KOPT-K1 (cell line): ENCODE data around the gene TNRC6A.
"Not testable (repeated sequence)": the region's sequence is repeated elsewhere in the genome, so short reads cannot be mapped to it uniquely, and the experiment has no call there.

Experiments
- H3K27ac ChIP-seq: fragments of 200-600 bp; sonication (generic); 2 replicates; pipeline ENCODE4 v1.5.1; 2016; ENCODE audit warnings: antibody characterized with exemption, mild to moderate bottlenecking, low read depth, low read length; ENCODE audit not compliant: poor library complexity, severe bottlenecking
- H3K36me3 ChIP-seq: fragments of 200-600 bp; sonication (generic); 2 replicates; pipeline ENCODE4 v1.5.1; 2017; ENCODE audit warnings: antibody characterized with exemption, mild to moderate bottlenecking, low read length, moderate library complexity; ENCODE audit not compliant: insufficient read depth
- H3K9me3 ChIP-seq: fragments of 200-600 bp; sonication (generic); 2 replicates; pipeline ENCODE4 v1.5.1; 2017; ENCODE audit warnings: antibody characterized with exemption, low read length, mild to moderate bottlenecking; ENCODE audit not compliant: insufficient read depth, poor library complexity, severe bottlenecking

TNRC6A gene

DNA sequence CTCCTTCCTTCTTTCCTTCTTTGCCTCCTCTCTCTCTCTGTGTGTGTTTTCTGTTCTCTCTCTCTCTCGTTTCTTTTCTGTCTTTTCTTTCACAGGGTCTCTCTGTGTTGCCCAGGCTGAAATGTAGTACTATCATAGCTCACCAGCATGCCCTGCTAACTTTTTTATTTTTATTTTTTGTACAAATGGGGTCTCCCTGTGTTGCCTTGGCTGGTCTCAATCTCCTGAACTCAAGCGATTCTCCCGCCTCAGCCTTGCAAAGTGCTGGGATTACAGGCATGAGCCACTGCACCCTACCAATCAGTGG lies 117.9 kb downstream of the TNRC6A start:
- Histone ChIP-seq H3K27ac (no peak overlapping the region), H3K9me3 (no peaks in the 10 kb centered on the region), H3K36me3 (no peaks in the 10 kb centered on the region)

DNA sequence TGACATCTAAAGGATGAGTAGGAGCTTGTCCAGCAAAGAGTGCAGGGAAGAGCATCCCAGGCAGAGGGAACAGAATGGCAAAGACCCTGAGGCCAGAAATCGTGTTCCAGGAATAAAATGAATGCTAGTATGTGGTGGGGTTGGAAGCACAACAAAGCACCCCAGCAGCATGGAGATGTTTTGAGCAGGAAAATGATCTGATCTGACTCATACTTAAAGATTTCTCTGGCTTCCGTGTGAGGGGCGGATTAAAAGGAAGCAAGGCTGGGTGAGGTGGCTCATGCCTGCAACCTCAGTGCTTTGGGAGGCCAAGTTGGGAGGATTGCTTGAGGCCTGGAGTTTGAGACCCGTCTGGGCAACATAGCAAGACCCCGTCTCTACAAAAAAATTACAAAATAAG lies 118.6 kb downstream of the TNRC6A start:
- no peak overlapping the region for H3K27ac ChIP-seq
- no peaks in the 10 kb centered on the region for H3K9me3 ChIP-seq
- no peaks in the 10 kb centered on the region for H3K36me3 ChIP-seq

DNA sequence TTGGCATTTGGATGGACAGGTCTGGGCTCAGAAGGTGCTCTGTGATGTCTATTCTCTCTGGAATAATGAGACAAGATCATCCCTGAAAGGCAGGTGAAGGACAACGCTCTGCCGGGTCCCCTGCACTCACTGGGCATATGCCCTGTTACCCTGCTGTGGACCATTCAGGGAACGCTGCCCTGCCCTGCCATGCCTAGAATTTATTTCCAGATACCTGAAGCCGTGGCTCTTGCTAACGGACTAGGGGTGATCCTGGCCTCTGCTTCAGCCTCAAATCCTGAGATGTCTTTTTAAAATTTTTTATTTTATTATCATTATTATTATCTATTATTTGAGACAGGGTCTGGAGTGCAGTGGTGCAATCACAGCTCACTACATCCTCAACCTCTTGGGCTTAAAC lies 120.2 kb downstream of the TNRC6A start:
- no peaks in the 10 kb centered on the region for H3K9me3 ChIP-seq
- H3K36me3 ChIP-seq, result no peaks in the 10 kb centered on the region
- no peak overlapping the region for H3K27ac ChIP-seq

DNA sequence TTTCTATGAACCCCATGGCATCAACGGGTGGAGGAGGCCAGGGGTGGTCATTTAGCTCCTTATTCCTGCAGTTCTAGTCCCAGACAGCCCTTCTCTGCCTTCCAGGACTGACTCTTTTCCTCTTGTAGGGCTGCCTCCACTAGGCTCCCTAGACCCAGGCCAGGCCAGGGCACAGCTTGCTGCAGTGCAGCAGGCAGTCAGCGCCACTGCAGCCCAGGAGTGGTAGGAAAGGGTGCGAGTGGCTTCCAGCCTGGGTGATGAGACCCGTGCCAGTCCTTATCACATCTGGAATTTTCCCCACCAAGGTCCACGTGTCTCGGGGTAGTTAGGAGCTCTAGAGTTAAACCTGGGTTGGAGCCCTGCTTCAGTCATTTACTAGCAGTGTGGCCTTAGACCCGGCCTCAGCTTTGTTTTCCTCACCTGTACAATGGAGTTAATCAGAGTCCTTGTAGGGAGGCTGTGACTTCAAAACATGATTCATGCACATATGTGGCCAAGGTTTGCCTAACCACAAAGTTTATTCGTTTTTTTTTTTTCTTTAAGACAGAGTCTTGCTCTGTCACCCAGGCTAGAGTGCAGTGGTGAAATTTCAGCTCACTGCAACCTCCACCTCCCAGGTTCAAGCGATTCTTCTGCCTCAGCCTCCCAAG lies 121.0 kb downstream of the TNRC6A start:
- H3K9me3 ChIP-seq, result no peaks in the 10 kb centered on the region
- H3K36me3 ChIP-seq, result no peaks in the 10 kb centered on the region
- no peak overlapping the region for H3K27ac ChIP-seq

DNA sequence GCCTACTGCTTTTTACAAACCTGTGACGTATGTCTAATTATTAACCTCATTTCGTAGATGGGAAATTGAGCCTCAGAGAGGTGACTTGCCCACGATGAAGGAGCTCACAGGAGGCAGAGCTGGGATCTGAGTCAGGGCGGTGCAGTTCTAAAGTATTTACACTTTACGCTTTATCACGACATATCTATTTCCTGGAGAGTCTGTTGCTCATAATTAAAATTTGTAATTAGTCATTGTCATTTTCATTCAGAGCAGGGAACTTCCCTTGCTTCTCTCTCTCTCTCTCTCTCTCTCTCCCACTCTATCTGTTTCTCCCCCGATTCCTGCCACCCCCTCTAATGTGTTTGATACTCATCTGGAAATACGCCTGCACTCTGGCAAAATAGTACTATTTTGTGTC lies 122.2 kb downstream of the TNRC6A start:
- no peak overlapping the region for H3K27ac ChIP-seq
- no peaks in the 10 kb centered on the region for H3K36me3 ChIP-seq
- H3K9me3 ChIP-seq, result no peaks in the 10 kb centered on the region

DNA sequence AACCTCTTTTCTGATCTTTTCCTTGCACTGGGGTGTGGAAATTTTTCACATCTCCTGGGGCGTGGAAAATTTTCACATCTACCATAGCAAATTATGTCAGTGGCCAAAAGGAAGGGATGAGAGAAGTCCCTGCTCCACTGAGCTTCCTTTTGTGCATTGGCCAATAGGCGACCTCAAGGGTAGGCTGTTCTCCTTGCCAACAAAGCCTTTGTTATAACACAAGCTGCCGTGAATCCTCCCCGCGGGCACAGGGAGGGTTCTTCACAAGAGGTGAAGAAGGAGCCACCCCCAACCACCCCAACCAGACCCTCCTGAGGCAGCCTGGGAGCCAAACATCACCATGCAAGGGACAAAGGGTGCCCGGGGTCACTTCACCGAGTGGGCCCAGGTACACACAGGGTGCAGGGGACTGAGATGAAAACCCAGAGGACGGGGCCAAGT lies 122.8 kb downstream of the TNRC6A start:
- H3K9me3 ChIP-seq, result no peaks in the 10 kb centered on the region
- H3K27ac ChIP-seq, result no peak overlapping the region
- no peaks in the 10 kb centered on the region for H3K36me3 ChIP-seq

DNA sequence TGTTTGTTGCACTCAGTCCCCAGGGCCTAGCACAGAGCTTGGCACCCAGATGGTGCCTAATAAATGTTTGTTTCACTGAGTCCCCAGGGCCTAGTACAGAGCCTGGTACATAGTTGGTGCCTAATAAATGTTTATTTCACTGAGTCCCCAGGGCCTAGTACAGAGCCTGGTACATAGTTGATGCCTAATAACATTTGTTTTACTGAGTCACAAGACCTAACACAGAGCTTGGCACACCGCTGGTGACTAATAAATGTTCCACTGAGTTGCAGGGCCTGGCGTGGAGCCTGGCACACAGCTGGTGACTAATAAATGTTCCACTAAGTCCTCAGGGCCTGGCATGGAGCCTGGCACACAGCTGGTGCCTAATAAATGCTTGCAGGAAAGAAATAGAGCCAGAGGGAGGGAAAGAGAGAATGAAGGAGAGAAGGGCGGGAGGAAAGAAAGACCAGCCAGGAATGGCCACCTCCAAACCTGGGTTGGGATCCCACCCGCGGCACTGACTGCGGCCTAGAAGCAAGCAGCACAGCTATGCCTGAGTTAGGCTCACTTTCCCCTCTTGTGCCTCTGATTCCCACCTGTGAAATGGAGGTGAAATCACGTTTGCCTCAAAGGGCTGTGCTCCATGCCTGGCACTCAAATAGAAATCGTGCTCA lies 123.8 kb downstream of the TNRC6A start:
- no peak overlapping the region for H3K27ac ChIP-seq
- no peaks in the 10 kb centered on the region for H3K36me3 ChIP-seq
- no peaks in the 10 kb centered on the region for H3K9me3 ChIP-seq

DNA sequence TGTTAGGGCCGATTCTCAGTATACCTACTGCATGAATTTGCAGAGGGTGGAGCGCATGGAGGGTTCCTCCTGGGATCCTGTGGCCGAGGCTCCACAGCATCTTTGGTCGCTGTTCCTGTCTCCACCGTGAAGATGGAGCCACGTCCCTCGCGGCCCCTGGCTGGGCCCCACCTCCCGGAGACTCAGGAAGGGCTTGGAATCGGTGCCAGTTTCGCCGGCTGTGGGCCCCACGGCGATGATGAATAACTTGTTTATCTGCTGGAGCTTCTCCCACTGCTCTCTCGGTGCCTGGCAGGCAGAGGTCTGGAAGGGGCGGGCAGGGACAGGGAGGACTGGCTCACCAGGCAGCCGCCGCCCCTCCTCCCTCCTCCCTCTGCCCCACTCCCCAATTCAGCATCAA lies 124.4 kb downstream of the TNRC6A start:
- H3K9me3 ChIP-seq, result no peaks in the 10 kb centered on the region
- no peak overlapping the region for H3K27ac ChIP-seq
- no peaks in the 10 kb centered on the region for H3K36me3 ChIP-seq

DNA sequence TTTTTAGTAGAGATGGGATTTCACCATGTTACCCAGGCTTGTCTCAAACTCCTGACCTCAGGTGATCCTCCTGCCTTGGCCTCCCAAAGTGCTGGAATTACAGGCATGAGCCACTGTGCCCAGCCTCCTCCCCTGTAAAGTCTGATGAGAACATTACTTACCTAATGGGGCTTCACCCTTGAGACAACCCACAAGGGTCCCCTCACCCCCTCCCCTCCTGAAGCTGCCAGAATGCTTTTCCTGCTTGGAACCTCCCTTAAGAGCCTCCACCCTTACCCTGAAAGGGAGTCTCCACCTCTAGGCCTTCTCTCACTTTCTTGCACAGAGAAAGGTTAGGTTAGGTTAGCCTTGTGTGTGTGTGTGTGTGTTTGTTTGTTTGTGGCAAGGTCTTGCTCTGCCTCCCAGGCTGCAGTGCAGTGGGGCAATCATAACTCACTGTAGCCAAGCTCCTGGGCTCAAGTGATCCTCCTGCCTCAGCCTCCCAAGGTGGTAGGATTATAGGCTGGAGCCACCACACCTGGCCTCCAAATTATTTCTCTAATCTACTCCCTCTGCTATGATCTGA lies 125.2 kb downstream of the TNRC6A start:
- Histone ChIP-seq H3K27ac (no peak overlapping the region), H3K9me3 (no peaks in the 10 kb centered on the region), H3K36me3 (no peaks in the 10 kb centered on the region)

DNA sequence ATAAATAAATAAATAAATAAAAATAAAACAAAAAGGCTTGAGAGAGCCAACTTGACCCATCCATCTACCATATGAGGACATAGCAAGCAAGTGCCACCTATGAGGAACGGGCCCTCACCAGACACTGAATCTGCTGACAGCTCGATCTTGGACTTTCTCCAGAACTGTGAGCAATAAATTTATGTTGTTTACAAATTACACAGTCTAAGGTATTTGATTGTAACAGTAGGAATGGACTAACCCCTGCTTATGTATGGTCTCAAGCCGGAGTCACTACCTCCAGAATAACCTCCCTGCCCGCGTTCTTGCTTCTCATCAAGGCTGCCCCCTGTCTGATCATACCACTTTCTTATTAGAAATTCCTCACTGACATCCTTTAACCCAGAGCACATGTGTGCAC lies 126.2 kb downstream of the TNRC6A start:
- Histone ChIP-seq H3K36me3 (no peaks in the 10 kb centered on the region), H3K9me3 (no peaks in the 10 kb centered on the region), H3K27ac (no peak overlapping the region)

DNA sequence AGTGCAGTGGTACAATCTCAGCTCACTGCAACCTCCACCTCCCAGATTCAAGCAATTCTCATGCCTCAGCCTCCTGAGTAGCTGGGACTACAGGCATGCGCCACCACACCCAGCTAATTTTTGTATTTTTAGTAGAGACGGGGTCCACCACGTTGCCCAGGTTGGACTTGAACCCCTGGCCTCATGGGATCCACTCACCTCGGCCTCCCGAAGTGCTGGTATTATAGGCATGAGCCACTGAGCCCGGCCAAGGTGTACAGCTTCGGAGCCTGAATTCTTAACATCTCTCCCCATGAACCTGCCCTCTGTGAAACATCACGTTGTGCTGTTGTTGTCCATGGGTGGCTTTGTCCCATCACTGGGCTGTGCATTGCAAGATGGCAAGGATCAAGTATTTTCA lies 127.4 kb downstream of the TNRC6A start:
- H3K9me3 ChIP-seq, H3K27ac ChIP-seq, H3K36me3 ChIP-seq: not testable (repeated sequence)

DNA sequence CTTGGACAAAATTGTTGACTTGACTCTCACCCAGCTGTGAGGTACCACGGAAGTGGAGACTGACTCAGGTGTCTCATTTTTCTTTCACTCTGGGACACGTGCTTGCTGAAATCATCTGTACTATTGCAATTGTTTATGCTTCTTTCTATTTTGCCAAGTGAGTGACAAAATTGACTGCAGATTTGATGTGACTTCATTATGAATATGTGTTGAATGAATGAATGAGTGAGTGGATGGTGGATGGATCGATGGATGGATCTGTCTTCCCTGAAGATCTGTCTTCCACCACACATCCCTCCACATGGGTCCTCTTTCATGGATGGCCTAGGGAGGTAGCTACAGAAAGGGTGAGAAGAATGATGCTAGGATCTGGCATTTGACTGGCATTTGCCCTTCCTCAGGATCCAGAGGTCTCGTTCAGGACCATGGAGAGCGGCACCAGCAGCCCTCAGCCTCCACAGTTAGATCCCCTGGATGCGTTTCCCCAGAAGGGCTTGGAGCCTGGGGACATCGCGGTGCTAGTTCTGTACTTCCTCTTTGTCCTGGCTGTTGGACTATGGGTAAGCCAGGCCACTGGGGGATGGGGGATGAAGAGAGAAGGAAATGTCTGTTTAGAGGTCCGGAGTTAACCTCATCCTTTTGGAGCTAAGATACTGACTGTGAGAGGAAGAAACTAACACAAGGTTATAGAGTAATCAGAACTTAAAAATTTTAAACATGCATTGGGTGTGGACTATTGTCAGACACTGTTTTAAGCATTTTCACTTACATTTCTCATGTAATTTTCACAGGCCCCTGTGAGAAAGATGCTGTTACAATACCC lies 129.0 kb downstream of the TNRC6A start:
- Histone ChIP-seq H3K9me3 (no peaks in the 10 kb centered on the region), H3K36me3 (no peaks in the 10 kb centered on the region), H3K27ac (no peak overlapping the region)

DNA sequence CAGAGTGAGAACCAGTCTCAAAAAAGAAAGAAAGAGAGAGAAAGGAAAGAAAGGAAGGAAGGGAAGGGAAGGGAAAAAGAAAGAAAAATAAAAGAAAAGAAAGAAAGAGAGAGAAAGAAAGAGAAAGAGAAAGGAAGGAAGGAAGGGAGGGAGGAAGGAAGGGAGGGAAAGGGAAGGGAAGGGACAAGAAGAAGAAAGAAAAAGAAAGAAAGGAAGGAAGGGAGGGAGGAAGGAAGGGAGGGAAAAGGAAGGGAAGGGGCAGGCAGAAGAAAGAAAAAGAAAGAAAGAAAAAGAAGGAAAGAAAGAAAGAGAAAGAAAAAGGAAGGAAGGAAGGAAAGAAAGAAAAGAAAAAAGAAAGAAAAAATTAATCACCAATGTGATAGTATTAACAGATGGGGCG lies 132.0 kb downstream of the TNRC6A start:
- Histone ChIP-seq H3K9me3 (peaks cover 7% of the 10 kb centered on the region), H3K27ac (no peak overlapping the region), H3K36me3 (no peaks in the 10 kb centered on the region)

DNA sequence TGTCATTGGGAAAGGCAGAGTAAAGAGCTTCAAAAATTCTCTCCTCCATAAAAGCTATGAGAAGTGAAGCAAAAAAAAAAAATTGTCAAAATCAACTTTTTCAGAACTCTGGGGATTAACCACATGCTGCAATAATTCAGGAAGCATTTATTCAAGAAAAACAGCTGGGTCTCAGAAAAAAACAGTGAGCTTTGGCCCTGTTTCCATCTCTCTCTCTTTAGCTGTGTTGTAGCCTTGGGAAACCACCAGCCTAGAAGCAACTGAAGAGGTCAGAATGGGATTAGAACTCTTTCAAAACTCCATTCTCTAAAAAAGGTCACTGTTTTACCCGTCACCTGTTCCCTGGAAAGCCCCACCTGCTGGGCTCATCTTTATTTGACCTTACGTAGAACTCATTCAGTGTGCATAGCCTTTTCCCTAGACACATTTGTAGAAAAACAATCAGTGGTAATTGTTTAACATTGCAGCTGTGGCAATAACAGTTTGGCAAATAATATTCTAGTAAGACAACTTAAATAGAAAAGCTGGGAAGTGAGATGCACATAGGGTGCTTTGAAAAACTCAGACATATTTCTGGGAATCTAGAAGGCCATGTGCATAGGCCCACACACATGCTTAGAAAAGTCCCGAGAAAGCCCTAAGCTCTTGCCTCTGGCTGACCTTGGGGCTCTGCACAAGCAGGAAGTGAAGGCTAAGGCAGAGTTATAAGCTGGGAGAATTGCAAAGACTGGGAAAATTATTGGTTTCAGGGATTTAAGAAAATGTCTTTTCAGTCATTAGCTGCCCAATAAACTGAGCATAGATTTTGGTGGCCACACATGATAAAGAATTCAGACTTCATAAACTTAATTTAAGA lies 134.4 kb downstream of the TNRC6A start:
- peaks cover 7% of the 10 kb centered on the region for H3K9me3 ChIP-seq
- H3K36me3 ChIP-seq, result no peaks in the 10 kb centered on the region
- no peak overlapping the region for H3K27ac ChIP-seq

DNA sequence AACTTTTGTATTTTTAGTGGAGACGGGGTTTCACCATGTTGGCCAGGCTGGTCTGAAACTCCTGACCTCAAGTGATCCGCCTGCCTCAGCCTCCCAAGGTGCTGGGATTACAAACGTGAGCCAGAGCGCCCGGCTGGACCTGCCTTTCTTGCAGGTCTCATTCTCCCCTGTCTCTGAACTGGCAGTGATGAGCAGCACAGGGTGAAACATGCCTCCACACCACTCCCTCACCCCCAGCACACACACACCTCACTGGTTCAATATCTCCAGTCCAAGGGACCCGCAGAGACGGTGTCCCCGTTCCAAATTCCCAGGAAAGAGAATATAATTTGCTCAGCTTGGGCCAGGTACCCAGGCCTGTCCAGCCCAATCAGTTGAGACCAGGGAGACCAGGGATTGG lies 139.6 kb downstream of the TNRC6A start:
- Histone ChIP-seq H3K9me3 (peaks cover 2% of the 10 kb centered on the region), H3K27ac (no peak overlapping the region), H3K36me3 (no peaks in the 10 kb centered on the region)
